Measurements from ENCODE around the gene SBF2.

Gene SBF2

DNA sequence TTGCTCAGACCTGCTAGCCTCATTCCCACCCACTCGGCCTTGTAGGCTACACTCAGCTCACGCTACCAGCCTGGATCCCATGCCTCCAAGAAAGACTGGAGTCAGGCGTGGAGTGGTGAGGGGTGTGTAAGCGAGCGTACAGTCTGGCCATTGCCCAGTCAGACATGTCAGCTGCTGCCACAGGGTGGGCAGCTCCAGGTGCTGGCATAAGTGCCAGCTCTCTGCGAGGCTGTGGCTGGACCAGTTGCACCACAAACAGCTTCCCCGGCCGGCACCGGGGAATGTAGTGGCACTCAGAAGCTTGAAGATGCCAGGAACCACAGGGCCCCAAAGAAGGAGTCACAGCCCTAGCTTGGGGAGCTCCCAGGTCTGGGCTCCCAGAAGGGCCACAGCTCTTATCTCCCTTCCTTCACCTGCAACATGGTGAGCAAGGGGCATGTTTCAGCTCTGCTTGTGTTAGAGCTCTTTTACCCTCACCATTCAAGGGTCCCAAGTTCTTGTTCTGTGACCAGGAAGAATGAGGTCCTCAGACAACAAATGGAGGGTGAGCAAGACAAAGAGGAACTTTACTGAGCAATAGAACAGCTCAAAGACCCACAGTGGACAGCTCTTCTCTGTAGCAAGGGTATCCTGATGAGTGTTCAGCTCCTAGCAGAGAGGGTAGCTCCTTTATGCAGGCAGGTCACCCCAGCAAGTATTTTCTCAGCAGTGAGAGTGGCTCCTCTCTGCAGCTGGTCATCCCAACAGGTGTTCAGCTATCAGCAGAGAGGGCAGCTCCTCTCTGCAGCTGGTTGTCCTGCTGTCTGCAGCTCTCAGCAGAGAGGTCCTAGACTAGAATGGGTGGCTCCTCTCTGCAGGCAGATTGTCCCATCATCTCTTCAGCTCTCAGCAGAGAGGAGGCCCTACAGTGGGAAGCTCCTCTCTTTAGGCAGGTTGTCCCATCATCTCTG is 6.0 kb downstream of the SBF2 start:
- H3K4me1 ChIP-seq (ENCODE audit: insufficient read depth, poor library complexity, severe bottlenecking) = peaks cover 6% of the 10 kb centered on the region
- DNase-seq (ENCODE audit: low spot score) = no peak
- no peaks in the 10 kb centered on the region for H3K27me3 ChIP-seq (ENCODE audit: insufficient read depth, poor library complexity, severe bottlenecking)
- H3K9me3 ChIP-seq (ENCODE audit: severe bottlenecking) = no peaks in the 10 kb centered on the region
- no peak overlapping the region for H3K27ac ChIP-seq (ENCODE audit: poor library complexity, severe bottlenecking)
- H3K36me3 ChIP-seq (ENCODE audit: low read depth) = peaks cover 21% of the 10 kb centered on the region
- no peak overlapping the region for H3K4me3 ChIP-seq (ENCODE audit: severe bottlenecking)
- no peak for ATAC-seq (ENCODE audit: low read depth)
- TF ChIP-seq, protein P1, sequence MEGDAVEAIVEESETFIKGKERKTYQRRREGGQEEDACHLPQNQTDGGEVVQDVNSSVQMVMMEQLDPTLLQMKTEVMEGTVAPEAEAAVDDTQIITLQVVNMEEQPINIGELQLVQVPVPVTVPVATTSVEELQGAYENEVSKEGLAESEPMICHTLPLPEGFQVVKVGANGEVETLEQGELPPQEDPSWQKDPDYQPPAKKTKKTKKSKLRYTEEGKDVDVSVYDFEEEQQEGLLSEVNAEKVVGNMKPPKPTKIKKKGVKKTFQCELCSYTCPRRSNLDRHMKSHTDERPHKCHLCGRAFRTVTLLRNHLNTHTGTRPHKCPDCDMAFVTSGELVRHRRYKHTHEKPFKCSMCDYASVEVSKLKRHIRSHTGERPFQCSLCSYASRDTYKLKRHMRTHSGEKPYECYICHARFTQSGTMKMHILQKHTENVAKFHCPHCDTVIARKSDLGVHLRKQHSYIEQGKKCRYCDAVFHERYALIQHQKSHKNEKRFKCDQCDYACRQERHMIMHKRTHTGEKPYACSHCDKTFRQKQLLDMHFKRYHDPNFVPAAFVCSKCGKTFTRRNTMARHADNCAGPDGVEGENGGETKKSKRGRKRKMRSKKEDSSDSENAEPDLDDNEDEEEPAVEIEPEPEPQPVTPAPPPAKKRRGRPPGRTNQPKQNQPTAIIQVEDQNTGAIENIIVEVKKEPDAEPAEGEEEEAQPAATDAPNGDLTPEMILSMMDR (IDR thresholded peaks at IDR 0.05; ENCODE audit: poor library complexity, severe bottlenecking) = no peak

DNA sequence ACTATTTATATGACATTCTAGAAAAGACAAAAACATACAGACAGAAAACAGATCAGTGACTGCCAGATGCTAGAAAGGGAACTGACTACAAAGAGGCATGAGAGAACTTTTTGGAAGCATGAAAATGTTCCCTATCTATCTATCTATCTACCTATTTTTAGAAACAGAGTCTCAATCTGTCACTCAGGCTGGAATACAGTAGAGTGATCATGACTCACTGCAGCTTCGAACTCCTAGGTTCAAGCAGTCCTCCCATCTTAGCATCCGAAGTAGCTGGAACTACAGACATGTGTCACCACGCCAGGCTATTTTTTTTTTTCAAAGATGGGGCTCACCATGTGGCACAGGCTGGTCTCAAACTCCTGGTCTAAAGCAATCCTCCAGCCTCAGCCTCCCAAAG is 6.9 kb downstream of the SBF2 start:
- H3K27me3 ChIP-seq (ENCODE audit: insufficient read depth, poor library complexity, severe bottlenecking) = no peaks in the 10 kb centered on the region
- ATAC-seq (ENCODE audit: low read depth) (no peak), DNase-seq (ENCODE audit: low spot score) (no peak)
- peaks cover 6% of the 10 kb centered on the region for H3K4me1 ChIP-seq (ENCODE audit: insufficient read depth, poor library complexity, severe bottlenecking)
- H3K27ac ChIP-seq (ENCODE audit: poor library complexity, severe bottlenecking) = no peak overlapping the region
- TF ChIP-seq, protein P1 (IDR thresholded peaks at IDR 0.05; ENCODE audit: poor library complexity, severe bottlenecking) = no peak
- H3K4me3 ChIP-seq (ENCODE audit: severe bottlenecking) = no peak overlapping the region
- H3K36me3 ChIP-seq (ENCODE audit: low read depth) = peaks cover 22% of the 10 kb centered on the region
- no peaks in the 10 kb centered on the region for H3K9me3 ChIP-seq (ENCODE audit: severe bottlenecking)

DNA sequence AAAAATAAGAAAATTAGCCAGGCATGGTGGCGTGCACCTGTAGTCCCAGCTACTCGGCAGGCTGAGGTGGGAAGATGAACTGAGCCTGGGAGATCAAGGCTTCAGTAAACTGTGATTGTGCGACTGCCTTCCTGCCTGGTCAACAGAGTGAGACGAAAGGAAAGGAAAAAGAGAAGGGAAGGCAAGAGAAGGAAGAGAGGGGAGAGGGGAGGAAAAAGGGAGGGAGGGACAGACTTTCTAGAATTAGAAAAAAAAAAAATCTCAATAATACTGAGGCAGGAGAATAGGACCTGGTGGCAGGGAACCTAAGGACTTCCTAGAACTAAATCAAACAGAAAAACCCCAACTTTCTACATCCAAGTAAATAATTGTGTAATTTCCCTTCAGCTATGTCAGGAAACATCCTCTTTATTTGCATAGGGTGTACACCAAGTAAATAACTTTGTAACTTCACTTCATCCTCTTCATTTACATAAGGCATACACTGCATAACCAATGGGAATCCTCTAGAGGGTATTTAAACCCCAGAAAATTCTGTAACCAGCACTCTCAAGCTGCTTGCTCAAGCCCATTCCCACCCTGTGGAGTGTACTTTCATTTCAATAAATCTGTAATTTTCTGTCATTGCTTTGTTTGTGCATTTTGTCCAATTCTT is 8.7 kb downstream of the SBF2 start:
- ATAC-seq (ENCODE audit: low read depth) = peak; percentile 64
- DNase-seq (ENCODE audit: low spot score) = no peak
- no peak overlapping the region for H3K27ac ChIP-seq (ENCODE audit: poor library complexity, severe bottlenecking)
- no peak overlapping the region for H3K4me3 ChIP-seq (ENCODE audit: severe bottlenecking)
- peaks cover 6% of the 10 kb centered on the region for H3K36me3 ChIP-seq (ENCODE audit: low read depth)
- H3K9me3 ChIP-seq (ENCODE audit: severe bottlenecking) = no peaks in the 10 kb centered on the region
- TF ChIP-seq, protein P1 (IDR thresholded peaks at IDR 0.05; ENCODE audit: poor library complexity, severe bottlenecking) = no peak
- H3K27me3 ChIP-seq (ENCODE audit: insufficient read depth, poor library complexity, severe bottlenecking) = no peaks in the 10 kb centered on the region
- peaks cover 6% of the 10 kb centered on the region for H3K4me1 ChIP-seq (ENCODE audit: insufficient read depth, poor library complexity, severe bottlenecking)

DNA sequence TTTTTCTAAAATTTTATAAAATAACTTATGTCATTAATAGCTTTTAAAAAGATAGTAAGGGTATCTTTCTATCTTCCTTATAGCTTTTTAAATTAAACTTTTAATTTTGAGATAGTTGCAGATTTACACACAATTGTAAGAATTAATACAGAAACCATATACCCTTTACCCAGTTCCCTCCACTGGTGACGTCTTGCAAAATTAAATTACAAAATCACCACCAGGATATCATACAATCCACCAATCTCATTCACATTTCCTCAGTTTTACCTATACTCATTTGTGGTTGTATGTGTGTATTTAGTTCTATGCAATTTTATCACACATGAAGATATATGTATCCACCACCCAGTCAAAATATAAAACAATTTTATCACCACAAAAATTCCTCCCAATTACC is 10.0 kb downstream of the SBF2 start:
- DNase-seq (ENCODE audit: low spot score) (no peak), ATAC-seq (ENCODE audit: low read depth) (no peak)
- no peak overlapping the region for H3K27ac ChIP-seq (ENCODE audit: poor library complexity, severe bottlenecking)
- H3K27me3 ChIP-seq (ENCODE audit: insufficient read depth, poor library complexity, severe bottlenecking) = no peaks in the 10 kb centered on the region
- TF ChIP-seq, protein P1 (IDR thresholded peaks at IDR 0.05; ENCODE audit: poor library complexity, severe bottlenecking) = no peak
- no peaks in the 10 kb centered on the region for H3K9me3 ChIP-seq (ENCODE audit: severe bottlenecking)
- H3K4me1 ChIP-seq (ENCODE audit: insufficient read depth, poor library complexity, severe bottlenecking) = peaks cover 6% of the 10 kb centered on the region
- H3K36me3 ChIP-seq (ENCODE audit: low read depth) = peaks cover 6% of the 10 kb centered on the region
- no peak overlapping the region for H3K4me3 ChIP-seq (ENCODE audit: severe bottlenecking)
